Ishikawa (cell line): Measurements from ENCODE around the gene ATP1A3.
A peak's percentile ranks its signal among the peaks of the same experiment; 100 is the strongest.

Experiments
- CEBPB ChIP-seq: IDR thresholded peaks from 2 replicates; pipeline ENCODE4 v1.6.1; 2012
- CREB1 ChIP-seq: IDR thresholded peaks from 2 replicates; pipeline ENCODE4 v1.6.1; 2012; ENCODE audit warnings: low read depth
- EGR1 ChIP-seq: IDR thresholded peaks from 2 replicates; pipeline ENCODE4 v1.6.1; 2012
- EP300 ChIP-seq: IDR thresholded peaks from 2 replicates; pipeline ENCODE4 v1.6.1; 2012; ENCODE audit warnings: borderline replicate concordance
- FOXM1 ChIP-seq: IDR thresholded peaks from 2 replicates; pipeline ENCODE4 v1.6.1; 2012; ENCODE audit warnings: low read depth, borderline replicate concordance
- NFIC ChIP-seq: IDR thresholded peaks from 2 replicates; pipeline ENCODE4 v1.6.1; 2012
- RAD21 ChIP-seq: IDR thresholded peaks from 2 replicates; pipeline ENCODE4 v1.6.1; 2012; ENCODE audit warnings: low read depth
- TAF1 ChIP-seq: IDR thresholded peaks from 2 replicates; pipeline ENCODE4 v1.6.1; 2012; ENCODE audit warnings: low read depth, mild to moderate bottlenecking
- TCF12 ChIP-seq: IDR thresholded peaks from 2 replicates; pipeline ENCODE4 v1.6.1; 2012; ENCODE audit warnings: low read depth
- TEAD4 ChIP-seq: IDR thresholded peaks from 2 replicates; pipeline ENCODE4 v1.6.1; 2012
- YY1 ChIP-seq: IDR thresholded peaks from 2 replicates; pipeline ENCODE4 v1.6.1; 2012; ENCODE audit warnings: low read depth
- ZBTB7A ChIP-seq: IDR thresholded peaks from 2 replicates; pipeline ENCODE4 v1.6.1; 2012; ENCODE audit warnings: low read depth
- TF ChIP-seq, protein P1 (sequence below): IDR thresholded peaks from 2 replicates; pipeline ENCODE4 v1.6.1; 2012; ENCODE audit warnings: low read depth, mild to moderate bottlenecking
- TF ChIP-seq, protein P2 (sequence below): IDR thresholded peaks from 2 replicates; pipeline ENCODE4 v1.6.1; 2012
- TF ChIP-seq, protein P3 (sequence below): IDR thresholded peaks from 2 replicates; pipeline ENCODE4 v1.6.1; 2012

ATP1A3 gene

DNA sequence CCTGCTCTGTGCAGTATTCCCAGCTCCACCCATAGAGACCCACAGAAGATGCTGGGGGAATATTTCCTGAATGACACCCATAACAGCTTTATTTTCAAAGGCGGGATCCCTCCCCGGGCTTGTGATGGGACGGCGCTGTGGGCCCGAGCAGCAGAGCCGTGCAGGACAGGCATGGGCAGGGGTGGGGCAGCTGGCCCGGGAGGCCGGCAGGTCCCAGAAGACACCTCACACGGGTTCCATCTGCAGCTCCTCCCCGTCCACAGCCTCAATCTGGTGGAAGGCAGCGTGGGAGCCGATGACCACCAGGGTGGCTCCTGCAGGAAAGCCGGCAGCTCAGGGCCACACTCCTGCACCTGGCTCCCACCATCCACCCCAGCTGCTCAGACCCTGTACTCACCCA lies 37.4 kb downstream of the ATP1A3 start:
- TF ChIP-seq YY1 = no peak
- no peak for TF ChIP-seq ZBTB7A
- TF ChIP-seq EP300 = no peak
- TF ChIP-seq TAF1 = no peak
- no peak for TF ChIP-seq CEBPB
- no peak for TF ChIP-seq NFIC
- TF ChIP-seq EGR1 = no peak
- TF ChIP-seq TCF12 = no peak
- TF ChIP-seq, protein P1, sequence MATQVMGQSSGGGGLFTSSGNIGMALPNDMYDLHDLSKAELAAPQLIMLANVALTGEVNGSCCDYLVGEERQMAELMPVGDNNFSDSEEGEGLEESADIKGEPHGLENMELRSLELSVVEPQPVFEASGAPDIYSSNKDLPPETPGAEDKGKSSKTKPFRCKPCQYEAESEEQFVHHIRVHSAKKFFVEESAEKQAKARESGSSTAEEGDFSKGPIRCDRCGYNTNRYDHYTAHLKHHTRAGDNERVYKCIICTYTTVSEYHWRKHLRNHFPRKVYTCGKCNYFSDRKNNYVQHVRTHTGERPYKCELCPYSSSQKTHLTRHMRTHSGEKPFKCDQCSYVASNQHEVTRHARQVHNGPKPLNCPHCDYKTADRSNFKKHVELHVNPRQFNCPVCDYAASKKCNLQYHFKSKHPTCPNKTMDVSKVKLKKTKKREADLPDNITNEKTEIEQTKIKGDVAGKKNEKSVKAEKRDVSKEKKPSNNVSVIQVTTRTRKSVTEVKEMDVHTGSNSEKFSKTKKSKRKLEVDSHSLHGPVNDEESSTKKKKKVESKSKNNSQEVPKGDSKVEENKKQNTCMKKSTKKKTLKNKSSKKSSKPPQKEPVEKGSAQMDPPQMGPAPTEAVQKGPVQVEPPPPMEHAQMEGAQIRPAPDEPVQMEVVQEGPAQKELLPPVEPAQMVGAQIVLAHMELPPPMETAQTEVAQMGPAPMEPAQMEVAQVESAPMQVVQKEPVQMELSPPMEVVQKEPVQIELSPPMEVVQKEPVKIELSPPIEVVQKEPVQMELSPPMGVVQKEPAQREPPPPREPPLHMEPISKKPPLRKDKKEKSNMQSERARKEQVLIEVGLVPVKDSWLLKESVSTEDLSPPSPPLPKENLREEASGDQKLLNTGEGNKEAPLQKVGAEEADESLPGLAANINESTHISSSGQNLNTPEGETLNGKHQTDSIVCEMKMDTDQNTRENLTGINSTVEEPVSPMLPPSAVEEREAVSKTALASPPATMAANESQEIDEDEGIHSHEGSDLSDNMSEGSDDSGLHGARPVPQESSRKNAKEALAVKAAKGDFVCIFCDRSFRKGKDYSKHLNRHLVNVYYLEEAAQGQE = no peak
- TF ChIP-seq TEAD4 = no peak
- TF ChIP-seq, protein P2, sequence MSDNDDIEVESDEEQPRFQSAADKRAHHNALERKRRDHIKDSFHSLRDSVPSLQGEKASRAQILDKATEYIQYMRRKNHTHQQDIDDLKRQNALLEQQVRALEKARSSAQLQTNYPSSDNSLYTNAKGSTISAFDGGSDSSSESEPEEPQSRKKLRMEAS = no peak
- TF ChIP-seq RAD21 = no peak
- TF ChIP-seq, protein P3, sequence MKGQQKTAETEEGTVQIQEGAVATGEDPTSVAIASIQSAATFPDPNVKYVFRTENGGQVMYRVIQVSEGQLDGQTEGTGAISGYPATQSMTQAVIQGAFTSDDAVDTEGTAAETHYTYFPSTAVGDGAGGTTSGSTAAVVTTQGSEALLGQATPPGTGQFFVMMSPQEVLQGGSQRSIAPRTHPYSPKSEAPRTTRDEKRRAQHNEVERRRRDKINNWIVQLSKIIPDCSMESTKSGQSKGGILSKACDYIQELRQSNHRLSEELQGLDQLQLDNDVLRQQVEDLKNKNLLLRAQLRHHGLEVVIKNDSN = no peak
- TF ChIP-seq CREB1 = no peak
- no peak for TF ChIP-seq FOXM1

DNA sequence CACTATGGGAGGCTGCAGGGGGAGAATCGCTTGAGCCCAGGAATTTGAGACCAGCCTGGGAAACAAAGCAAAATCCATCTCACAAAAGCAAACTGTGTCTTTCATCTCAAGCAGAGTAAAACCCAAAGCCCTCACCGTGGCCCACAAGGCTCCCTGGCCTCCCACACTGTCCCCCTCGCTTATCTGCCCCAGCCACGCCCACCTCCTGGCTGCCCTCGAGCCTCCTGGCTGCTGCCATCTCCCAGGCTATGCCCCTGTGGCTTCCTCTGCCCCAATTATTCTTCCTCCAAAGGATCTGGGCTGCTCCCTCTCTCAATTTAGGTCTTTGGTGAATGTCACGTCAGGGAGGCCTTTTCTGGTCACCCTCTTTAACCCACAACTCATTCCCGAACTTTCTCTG lies 38.5 kb downstream of the ATP1A3 start:
- TF ChIP-seq NFIC = no peak
- no peak for TF ChIP-seq RAD21
- no peak for TF ChIP-seq TAF1
- TF ChIP-seq EGR1 = no peak
- no peak for TF ChIP-seq CREB1
- no peak for TF ChIP-seq FOXM1
- no peak for TF ChIP-seq EP300
- no peak for TF ChIP-seq TCF12
- no peak for TF ChIP-seq TEAD4
- TF ChIP-seq, protein P2 = no peak
- no peak for TF ChIP-seq CEBPB
- TF ChIP-seq, protein P1 = no peak
- no peak for TF ChIP-seq ZBTB7A
- TF ChIP-seq YY1 = no peak
- TF ChIP-seq, protein P3 = no peak

DNA sequence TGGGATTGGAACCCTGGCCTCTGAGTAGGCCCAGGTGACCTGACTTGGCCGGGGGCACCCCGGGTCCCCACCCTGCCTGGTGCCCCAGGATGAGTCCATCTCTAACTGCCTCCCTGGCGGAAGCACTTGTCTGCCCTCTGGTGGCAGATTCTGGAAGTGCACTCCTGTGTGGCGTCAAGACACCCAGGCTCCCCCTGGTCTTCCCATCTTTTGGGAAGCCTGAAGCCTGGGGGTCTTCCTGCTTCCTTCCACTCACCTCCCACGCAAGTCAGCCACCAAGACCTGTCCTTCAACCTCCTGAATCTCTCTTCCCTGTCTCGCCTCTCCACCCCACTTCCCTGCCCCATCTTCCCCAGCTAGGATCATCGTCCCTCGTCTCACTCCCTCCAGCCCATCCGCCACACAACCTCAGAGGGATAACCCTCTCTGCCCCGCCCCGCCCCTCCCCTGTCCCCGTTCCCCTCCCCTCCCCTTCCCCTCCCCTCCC lies 42.3 kb downstream of the ATP1A3 start:
- peak; percentile 81 for TF ChIP-seq RAD21
- no peak for TF ChIP-seq NFIC

DNA sequence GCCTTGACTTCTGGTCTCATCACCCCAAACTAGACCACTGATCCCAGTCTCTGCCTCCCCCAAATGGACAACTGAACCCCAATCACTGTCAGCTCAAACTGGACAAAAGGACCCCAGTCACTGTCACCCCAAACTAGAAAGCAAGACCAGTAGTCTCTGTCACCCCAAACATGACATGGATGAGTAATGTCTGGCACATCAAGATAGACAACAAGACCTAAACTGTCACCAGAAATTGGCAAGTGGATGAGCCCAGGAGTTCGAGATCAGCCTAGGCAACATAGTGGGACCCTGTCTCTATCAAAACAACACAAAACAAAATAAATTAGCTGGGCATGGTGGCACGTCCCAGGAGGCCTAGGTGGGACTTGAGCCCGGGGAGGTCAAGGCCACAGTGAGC lies 46.9 kb downstream of the ATP1A3 start:
- TF ChIP-seq ZBTB7A (no peak), NFIC (no peak), TCF12 (no peak), CEBPB (no peak), TEAD4 (no peak), CREB1 (no peak), EGR1 (no peak), RAD21 (no peak)
- TF ChIP-seq, protein P2 = no peak
- TF ChIP-seq, protein P1 = no peak

DNA sequence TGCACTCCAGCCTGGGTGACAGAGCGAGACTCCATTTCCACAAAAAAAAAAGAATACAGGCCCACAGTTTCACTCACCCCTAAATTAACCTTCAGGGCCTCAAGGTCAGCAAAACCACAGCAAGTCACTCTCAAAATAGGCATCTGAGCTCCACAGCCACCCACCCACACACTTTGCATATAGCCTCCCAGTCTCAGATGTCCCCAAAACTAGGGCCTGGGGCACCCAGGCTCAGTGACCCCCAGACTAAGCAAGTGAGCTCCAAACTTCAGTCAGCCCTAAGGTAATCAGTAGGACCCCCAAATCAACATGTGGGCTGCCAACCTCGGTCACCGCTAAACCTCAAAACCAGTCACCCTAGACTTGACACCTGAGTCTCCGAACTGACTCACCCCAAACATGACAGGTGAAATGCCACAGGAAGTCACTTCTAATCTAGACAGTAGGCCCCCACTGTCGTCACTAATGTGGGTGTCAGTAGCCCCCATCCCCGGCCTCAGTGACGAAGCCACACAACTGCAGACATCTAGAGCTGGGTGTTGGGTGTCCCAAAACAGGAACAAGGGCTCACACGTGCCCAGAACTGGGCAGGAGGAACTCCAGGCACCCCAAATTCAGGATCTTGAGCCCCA lies 48.8 kb downstream of the ATP1A3 start:
- TF ChIP-seq YY1 = no peak
- TF ChIP-seq NFIC = no peak
- no peak for TF ChIP-seq FOXM1
- TF ChIP-seq TEAD4 = no peak
- TF ChIP-seq, protein P2 = no peak
- no peak for TF ChIP-seq CREB1
- TF ChIP-seq TCF12 = no peak
